Stimulated activated CD4-positive, alpha-beta T cell treated with anti-CD3 and anti-CD28 coated beads, TNF-alpha, amount 100 ng/mL, for 1 hour (primary cell): ENCODE results near the gene HPCAL4.

ENCODE experiments used
- DNase-seq, 3 donors: peaks; one replicate each; pipeline ENCODE4 v3.0.0-alpha.2; 2020; ENCODE audit warnings: low read depth in 3 of 3, low spot score in 1 of 3

Gene HPCAL4

GRCh38 chr1:39652554-39652953 lies 38.7 kb downstream of the HPCAL4 start:
- DNase-seq = no peak

- DNase-seq = no peak
Measured at GRCh38 chr1:39652105-39652504, 39.1 kb downstream of the HPCAL4 start.

GRCh38 chr1:39650431-39650830 lies 40.8 kb downstream of the HPCAL4 start:
- DNase-seq = no peak

- no peak for DNase-seq
Measured at GRCh38 chr1:39649636-39650185, 41.5 kb downstream of the HPCAL4 start.

GRCh38 chr1:39648496-39648895 lies 42.7 kb downstream of the HPCAL4 start:
- DNase-seq = no peak

- DNase-seq = no peak
Measured at GRCh38 chr1:39647247-39647646, 44.0 kb downstream of the HPCAL4 start.

GRCh38 chr1:39646232-39647081 lies 44.8 kb downstream of the HPCAL4 start:
- DNase-seq = no peak

GRCh38 chr1:39645411-39646043 lies 45.7 kb downstream of the HPCAL4 start:
- DNase-seq = no peak

- DNase-seq = no peak
Measured at GRCh38 chr1:39643705-39644104, 47.5 kb downstream of the HPCAL4 start.

- DNase-seq = no peak
Measured at GRCh38 chr1:39642796-39643195, 48.4 kb downstream of the HPCAL4 start.

GRCh38 chr1:39640861-39641260 lies 50.4 kb downstream of the HPCAL4 start:
- no peak for DNase-seq

- DNase-seq = peak in 2 of 3 donors; percentile 20 to 68
Measured at GRCh38 chr1:39639305-39640130, 51.7 kb downstream of the HPCAL4 start, which contains the start of gene HEYL. TSS of gene HEYL (minus strand) at chr1:39639643. CDS start at chr1:39639625, 18 bp downstream.

GRCh38 chr1:39638965-39639304 lies 52.3 kb downstream of the HPCAL4 start:
- no peak for DNase-seq

- DNase-seq = no peak
Measured at GRCh38 chr1:39637361-39637760, 53.9 kb downstream of the HPCAL4 start.

- no peak for DNase-seq
Measured at GRCh38 chr1:39635871-39636210, 55.4 kb downstream of the HPCAL4 start.

GRCh38 chr1:39635205-39635870 lies 55.9 kb downstream of the HPCAL4 start:
- no peak for DNase-seq

GRCh38 chr1:39633422-39633821 lies 57.8 kb downstream of the HPCAL4 start:
- DNase-seq = no peak

- no peak for DNase-seq
Measured at GRCh38 chr1:39632682-39633417, 58.4 kb downstream of the HPCAL4 start.

GRCh38 chr1:39632323-39632681 lies 58.9 kb downstream of the HPCAL4 start:
- DNase-seq = no peak
